Measurements from ENCODE around the gene CAVIN2. TPM values are rescaled to one million over a fixed set of nuclear protein-coding genes. Genes with fewer than 3 reads are reported as not detected.

Gene CAVIN2
- total RNA-seq, 2 experiments from 2014 or later, result 0.14 to 0.16 TPM

DNA sequence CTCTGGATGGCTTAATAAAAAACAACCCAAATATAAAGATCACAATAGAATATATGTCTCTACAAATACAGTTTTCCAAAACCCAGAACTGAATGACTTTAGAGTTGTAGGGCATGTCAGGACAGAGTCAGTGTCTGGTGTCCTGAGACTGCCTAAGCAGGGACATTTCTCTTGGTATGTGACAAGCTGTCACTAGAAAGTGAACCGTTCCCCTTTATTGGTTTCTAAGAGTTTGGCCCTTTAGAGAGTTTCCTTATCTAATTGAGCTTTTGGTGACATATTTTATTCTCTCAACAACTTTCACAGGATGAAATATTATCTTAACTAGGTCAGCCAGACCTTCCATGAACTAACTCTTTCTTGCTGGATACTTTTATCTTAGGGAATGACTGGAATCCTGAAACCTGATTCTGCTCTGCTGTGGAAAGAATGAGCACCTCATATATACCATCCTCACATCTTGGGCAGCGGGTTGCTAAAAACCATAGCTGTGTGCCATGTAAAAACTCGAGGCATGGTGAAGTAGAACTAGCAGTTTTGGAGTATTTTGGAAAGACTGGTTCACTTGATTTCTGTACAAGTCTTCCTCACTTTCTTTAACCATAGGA lies 54.8 kb downstream of the CAVIN2 start:
- CTCF ChIA-PET, result no interaction called here

DNA sequence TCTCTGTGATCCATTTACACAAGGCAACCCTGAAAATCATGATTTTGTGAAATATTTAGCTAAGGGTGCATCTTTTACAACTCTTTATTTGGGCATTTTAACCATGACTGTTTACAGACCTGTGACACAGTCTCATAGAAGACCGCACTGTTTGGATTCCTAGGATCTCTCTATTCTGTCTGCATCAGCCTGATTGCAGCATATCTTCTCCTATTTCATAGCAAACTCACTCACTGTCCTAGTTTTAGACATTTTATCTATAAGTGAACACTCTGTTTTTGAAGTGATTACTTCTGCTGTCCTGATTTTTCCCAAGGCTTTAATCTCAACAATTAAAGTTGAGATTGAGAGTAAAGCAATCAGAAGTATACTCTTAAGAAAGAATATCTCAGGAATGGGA lies 56.2 kb downstream of the CAVIN2 start:
- Mint-ChIP-seq H3K27me3 (peaks cover 63% of the 10 kb centered on the region), H3K27ac (no peak overlapping the region), H3K9me3 (no peaks in the 10 kb centered on the region), H3K4me1 (ENCODE audit: low read depth) (no peaks in the 10 kb centered on the region), H3K4me3 (no peak overlapping the region), H3K36me3 (ENCODE audit: low read depth) (no peaks in the 10 kb centered on the region)
- intact Hi-C loops (cut with DNase I, micrococcal nuclease), result no loop called here
- H3K36me3 ChIP-seq (ENCODE audit: insufficient read depth, low read length), result no peaks in the 10 kb centered on the region
- H3K9me3 ChIP-seq (ENCODE audit: control insufficient read depth in 1 of 2, insufficient read depth in 1 of 2, low read length in 2 of 2), result no peaks in the 10 kb centered on the region
- TF ChIP-seq, protein P1, sequence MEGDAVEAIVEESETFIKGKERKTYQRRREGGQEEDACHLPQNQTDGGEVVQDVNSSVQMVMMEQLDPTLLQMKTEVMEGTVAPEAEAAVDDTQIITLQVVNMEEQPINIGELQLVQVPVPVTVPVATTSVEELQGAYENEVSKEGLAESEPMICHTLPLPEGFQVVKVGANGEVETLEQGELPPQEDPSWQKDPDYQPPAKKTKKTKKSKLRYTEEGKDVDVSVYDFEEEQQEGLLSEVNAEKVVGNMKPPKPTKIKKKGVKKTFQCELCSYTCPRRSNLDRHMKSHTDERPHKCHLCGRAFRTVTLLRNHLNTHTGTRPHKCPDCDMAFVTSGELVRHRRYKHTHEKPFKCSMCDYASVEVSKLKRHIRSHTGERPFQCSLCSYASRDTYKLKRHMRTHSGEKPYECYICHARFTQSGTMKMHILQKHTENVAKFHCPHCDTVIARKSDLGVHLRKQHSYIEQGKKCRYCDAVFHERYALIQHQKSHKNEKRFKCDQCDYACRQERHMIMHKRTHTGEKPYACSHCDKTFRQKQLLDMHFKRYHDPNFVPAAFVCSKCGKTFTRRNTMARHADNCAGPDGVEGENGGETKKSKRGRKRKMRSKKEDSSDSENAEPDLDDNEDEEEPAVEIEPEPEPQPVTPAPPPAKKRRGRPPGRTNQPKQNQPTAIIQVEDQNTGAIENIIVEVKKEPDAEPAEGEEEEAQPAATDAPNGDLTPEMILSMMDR (IDR thresholded peaks at IDR 0.05), result no peak
- DNase-seq, result no peak
- ChIA-PET CTCF (no interaction called here), POLR2A (no interaction called here)
- no peak overlapping the region for H3K4me3 ChIP-seq (ENCODE audit: low read length)
- no peak for ATAC-seq (ENCODE audit: poor library complexity)
- H3K27me3 ChIP-seq (ENCODE audit: control insufficient read depth in 1 of 2, insufficient read depth in 2 of 2, low read length in 2 of 2), result peaks cover 6 to 8% of the 10 kb centered on the region in 2 experiments
- H3K27ac ChIP-seq (ENCODE audit: low read depth in 1 of 2, low read length in 2 of 2), result no peak overlapping the region
- no peaks in the 10 kb centered on the region for H3K4me1 ChIP-seq (ENCODE audit: insufficient read depth, low read length)

More for the DNA sequence above, 54.8 kb downstream of the CAVIN2 start:
- H3K4me3 Mint-ChIP-seq, result no peak overlapping the region
- POLR2A ChIA-PET, result no interaction called here
- no peaks in the 10 kb centered on the region for H3K4me1 Mint-ChIP-seq (ENCODE audit: low read depth)
- intact Hi-C loops (cut with DNase I, micrococcal nuclease), result no loop called here
- H3K27ac Mint-ChIP-seq, result no peak overlapping the region
- DNase-seq (no peak), ATAC-seq (ENCODE audit: poor library complexity) (no peak)
- no peak overlapping the region for H3K27ac ChIP-seq (ENCODE audit: low read depth in 1 of 2, low read length in 2 of 2)
- no peaks in the 10 kb centered on the region for H3K36me3 Mint-ChIP-seq (ENCODE audit: low read depth)
- H3K27me3 ChIP-seq (ENCODE audit: control insufficient read depth in 1 of 2, insufficient read depth in 2 of 2, low read length in 2 of 2), result peaks cover 6 to 8% of the 10 kb centered on the region in 2 experiments
- H3K9me3 ChIP-seq (ENCODE audit: control insufficient read depth in 1 of 2, insufficient read depth in 1 of 2, low read length in 2 of 2), result no peaks in the 10 kb centered on the region
- H3K4me1 ChIP-seq (ENCODE audit: insufficient read depth, low read length), result no peaks in the 10 kb centered on the region
- H3K9me3 Mint-ChIP-seq, result no peaks in the 10 kb centered on the region
- TF ChIP-seq, protein P1 (IDR thresholded peaks at IDR 0.05), result no peak
- H3K4me3 ChIP-seq (ENCODE audit: low read length), result no peak overlapping the region
- H3K36me3 ChIP-seq (ENCODE audit: insufficient read depth, low read length), result no peaks in the 10 kb centered on the region
- peaks cover 63% of the 10 kb centered on the region for H3K27me3 Mint-ChIP-seq

DNA sequence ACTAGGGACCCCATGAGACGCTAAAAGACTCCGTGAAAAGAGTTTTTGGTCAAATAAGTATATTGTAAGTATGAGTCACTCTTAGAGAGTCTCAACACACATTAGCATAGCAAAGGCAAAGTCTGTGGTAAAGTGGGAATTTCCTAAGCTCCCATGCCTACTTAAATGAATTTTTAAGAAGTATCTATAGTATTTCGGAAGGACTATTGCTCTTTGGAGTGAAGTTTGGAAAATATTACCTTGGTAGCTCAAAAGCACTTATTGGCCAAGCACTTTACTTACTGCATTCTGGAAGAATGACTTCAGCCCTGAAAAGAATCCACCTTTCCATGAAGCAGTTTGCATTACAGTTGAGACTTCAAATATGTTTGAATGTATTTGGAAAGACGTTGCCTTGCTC lies 57.1 kb downstream of the CAVIN2 start:
- H3K4me1 Mint-ChIP-seq (ENCODE audit: low read depth), result no peaks in the 10 kb centered on the region
- no peaks in the 10 kb centered on the region for H3K36me3 Mint-ChIP-seq (ENCODE audit: low read depth)
- Histone ChIP-seq H3K4me1 (ENCODE audit: insufficient read depth, low read length) (no peaks in the 10 kb centered on the region), H3K4me3 (ENCODE audit: low read length) (no peak overlapping the region), H3K36me3 (ENCODE audit: insufficient read depth, low read length) (no peaks in the 10 kb centered on the region), H3K27ac (ENCODE audit: low read depth in 1 of 2, low read length in 2 of 2) (no peak overlapping the region), H3K27me3 (ENCODE audit: control insufficient read depth in 1 of 2, insufficient read depth in 2 of 2, low read length in 2 of 2) (peaks cover 3 to 8% of the 10 kb centered on the region in 2 experiments), H3K9me3 (ENCODE audit: control insufficient read depth in 1 of 2, insufficient read depth in 1 of 2, low read length in 2 of 2) (no peaks in the 10 kb centered on the region)
- ATAC-seq (ENCODE audit: poor library complexity) (no peak), DNase-seq (no peak)
- H3K9me3 Mint-ChIP-seq, result no peaks in the 10 kb centered on the region
- H3K27ac Mint-ChIP-seq, result no peak overlapping the region
- TF ChIP-seq, protein P1 (IDR thresholded peaks at IDR 0.05), result no peak
- intact Hi-C loops (cut with DNase I, micrococcal nuclease), result no loop called here
- H3K27me3 Mint-ChIP-seq, result peaks cover 63% of the 10 kb centered on the region
- ChIA-PET POLR2A (no interaction called here), CTCF (no interaction called here)
- no peak overlapping the region for H3K4me3 Mint-ChIP-seq
